ENCODE data around the gene TMCC3.
"Not testable (repeated sequence)": the region's sequence is repeated elsewhere in the genome, so short reads cannot be mapped to it uniquely, and the experiment has no call there.

TMCC3 gene

DNA sequence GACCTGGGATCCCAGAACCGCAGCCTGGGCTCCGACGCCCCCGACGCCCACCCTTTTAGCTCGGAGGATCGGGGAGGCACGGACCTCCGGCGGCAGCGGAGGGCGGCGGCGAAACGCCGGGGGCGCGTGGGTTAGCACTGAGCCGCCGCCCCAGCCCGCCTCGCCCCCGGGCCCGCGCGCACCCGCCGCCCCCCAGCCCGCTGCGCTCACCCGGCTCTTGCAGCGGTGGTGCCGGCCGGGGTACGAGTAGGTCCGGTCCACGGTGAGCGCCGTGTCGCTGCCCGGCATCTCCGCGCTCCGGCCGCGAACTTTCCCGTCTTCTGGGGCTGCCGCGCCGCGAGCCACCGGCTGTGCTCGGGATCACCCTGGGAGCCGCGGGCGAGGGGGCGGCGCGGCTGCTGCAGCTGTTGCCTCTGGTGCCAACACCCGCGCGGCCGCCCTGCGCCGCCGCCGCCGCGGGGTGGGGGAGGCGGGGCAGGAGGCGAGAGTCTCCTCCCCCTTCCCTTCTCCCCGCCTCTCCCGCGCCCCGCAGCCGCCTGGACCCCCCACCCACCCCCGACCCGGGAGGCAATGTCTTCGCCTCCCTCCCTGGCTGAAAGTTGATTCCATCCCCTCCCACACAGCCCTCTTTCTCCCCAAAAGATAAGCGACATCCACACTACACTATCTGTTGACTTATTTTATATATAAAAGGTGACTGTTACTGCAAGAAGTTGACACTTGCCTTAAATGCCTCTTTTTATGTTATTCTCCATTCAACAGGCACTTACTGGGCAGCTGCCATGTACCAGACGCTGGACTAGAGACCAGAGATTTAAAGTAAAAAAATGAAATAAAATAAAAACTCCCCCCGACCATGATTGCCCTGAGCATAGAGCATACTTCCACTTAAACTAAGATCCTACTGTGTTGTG, at the start of gene TMCC3:
Gene TMCC3, minus strand, starts transcription at position 415 of the 914 bp plus-strand sequence. Its CDS starts 127 bp downstream, at position 288.
- DNase-seq (ENCODE audit: low read depth): no peak

DNA sequence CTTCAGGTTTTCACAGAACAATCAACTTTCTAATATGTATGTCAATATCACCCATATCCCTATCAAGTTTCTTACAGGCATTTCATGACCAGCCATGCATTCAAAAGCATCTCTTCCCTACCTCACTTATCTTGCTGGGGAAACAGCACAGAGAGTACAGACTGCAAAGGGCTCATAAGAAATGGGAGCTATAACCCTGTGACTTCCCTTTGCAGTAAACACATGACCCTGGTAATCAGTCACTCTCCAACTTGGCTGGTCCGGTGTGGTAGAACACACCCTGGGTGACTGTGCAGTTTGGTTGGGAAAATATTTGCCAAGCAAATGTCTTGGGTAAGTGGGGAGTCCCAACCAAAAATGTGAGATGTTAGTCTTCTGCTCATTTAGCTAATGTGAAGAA, 49.4 kb upstream of the TMCC3 start:
- DNase-seq (ENCODE audit: low read depth): no peak

DNA sequence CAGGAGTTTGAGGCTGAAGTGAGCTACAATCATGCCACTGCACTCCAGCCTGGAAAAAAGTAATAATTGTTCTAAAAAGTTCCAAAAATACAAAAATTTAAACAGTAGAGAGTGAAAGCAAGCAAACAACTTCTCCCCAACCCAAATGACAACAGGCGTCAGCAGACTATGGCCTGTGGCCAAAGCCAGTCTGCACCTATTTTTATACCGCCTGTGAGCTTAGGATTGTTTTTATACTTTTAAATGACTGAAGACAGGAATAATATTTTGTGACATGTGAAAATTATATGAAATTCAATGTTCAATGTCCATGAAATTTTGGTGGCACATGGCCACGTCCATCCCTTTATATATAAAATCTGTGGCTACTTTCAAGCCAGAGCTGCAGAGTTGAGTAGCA, 48.2 kb upstream of the TMCC3 start:
- DNase-seq (ENCODE audit: low read depth): no peak

- DNase-seq (ENCODE audit: low read depth): no peak
Observed at GRCh38 chr12:94697631-94698030, 47.3 kb upstream of the TMCC3 start.

GRCh38 chr12:94694732-94695131, 44.4 kb upstream of the TMCC3 start:
- DNase-seq (ENCODE audit: low read depth): no peak

DNA sequence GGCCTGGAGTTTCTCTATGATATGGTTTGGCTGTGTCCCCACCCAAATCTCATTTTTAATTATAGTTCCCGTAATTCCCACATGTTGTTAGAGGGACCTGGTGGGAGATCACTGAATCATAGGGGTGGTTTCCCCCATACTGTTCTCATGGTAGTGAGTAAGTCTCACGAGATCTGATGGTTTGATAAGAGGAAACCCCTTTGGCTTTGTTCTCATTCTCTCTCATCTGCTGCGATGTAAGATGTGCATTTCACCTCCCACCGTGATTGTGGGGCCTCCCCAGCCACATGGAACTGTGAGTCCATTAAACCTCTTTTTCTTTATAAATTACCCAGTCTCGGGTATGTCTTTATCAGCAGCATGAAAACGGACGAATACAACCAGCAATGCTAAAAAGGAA, 42.5 kb upstream of the TMCC3 start:
- not testable (repeated sequence) for DNase-seq (ENCODE audit: low read depth)

GRCh38 chr12:94690198-94690771, 39.9 kb upstream of the TMCC3 start:
- no peak for DNase-seq (ENCODE audit: low read depth)

GRCh38 chr12:94689646-94690036, 39.3 kb upstream of the TMCC3 start:
- no peak for DNase-seq (ENCODE audit: low read depth)

- peak; percentile 30 for DNase-seq (ENCODE audit: low read depth)
Observed at GRCh38 chr12:94689002-94689645, 38.8 kb upstream of the TMCC3 start.

- DNase-seq (ENCODE audit: low read depth): no peak
Observed at GRCh38 chr12:94687891-94688290, 37.5 kb upstream of the TMCC3 start.

GRCh38 chr12:94686834-94687628, 36.7 kb upstream of the TMCC3 start:
- no peak for DNase-seq (ENCODE audit: low read depth)

DNA sequence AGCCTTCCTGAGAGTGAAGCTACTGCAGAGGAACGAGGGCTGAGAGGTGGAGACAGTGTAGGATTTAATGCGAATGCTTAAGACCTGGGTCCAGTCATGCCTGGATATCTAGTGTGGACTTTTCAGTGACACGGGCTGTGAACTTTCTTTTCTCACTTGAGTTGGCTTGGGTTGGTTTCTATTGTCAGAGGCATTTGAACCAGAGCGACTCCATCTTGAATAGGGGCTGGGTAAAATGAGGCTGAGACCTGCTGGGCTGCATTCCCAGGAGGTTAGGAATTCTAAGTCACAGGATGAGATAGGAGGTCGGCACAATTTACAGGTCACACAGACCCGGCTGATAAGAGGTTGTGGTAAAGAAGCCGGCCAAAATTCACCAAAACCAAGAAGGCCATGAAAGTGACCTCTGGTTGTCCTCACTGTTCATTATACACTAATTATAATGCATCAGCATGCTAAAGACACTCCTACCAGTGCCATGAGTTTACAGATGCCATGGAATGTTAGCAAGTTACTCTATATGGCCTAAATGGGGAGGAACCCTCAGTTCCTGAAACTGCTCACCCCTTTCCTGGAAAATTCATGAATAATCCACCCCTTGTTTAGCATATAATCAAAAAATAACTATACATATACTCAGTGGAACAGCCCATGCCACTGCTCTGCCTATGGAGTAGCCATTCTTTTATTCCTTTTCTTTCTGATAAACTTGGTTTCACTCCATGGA, 34.2 kb upstream of the TMCC3 start:
- DNase-seq (ENCODE audit: low read depth): no peak

DNA sequence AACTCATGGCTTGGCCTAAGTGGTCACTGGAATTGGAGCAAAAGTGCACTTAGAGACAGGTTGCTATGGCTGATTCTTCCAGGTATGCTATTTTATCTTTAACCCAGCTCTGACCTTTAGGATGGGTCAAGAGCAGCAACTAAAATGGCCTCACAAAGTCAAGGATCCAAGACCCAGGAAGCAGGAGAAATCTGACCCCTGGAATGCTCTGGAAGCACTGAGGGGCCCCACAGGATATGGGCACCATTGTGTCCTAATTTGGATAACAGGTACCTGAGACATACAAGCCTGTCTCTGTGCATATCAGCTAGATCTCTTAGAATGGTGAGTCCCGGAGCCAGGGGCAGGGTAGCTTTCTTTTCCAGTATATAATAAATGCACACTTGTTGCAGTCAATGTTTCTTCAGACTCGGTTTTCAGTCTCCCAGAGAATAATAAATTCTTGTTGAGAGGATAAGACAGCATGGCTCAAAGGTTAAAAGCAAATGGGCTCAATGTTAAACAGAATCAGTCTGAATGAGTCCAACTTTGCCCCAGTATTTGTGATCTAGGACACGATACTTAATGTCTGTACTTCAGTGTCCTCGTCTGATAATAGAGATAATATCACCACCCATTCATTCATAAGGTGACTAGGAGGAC, 29.3 kb upstream of the TMCC3 start:
- DNase-seq (ENCODE audit: low read depth): no peak

DNA sequence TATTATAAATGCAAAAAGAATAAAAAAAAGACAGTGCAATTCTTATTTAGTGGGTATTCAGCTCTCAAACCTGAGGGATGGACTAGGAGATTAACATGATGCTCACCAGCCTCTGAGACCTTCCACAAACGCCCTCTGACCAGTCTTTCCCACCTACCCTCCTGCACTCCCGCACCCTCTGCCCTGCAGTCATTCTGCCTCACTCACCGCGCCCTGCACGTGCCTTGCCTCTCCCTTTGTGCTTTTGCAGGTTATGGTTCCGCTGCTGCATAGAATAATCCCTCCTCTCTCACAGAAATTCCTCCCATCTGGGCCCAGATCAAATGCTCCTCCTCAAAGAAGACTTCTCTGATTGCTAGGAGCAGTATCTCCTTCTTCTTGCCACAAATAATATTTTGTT, 28.5 kb upstream of the TMCC3 start:
- DNase-seq (ENCODE audit: low read depth): no peak

DNA sequence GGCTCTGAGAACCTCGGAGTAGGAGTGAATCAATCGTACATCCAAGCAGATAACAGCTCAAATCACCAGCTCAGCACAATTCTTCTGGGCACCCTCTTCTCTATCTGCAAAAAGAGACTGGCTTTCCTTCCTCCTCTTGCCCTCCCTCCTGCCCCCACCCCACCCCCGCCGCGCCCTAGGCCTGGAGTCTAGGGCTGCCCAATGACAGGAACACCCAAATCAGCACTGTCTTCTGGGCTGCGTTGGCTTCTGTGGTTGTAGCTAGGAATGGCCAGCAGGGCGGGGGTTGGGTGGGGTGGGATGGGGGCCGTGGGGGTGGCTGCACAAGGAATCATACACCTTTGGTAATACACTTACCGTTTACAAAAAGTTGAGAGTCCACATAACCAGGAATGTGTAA, 28.0 kb upstream of the TMCC3 start:
- no peak for DNase-seq (ENCODE audit: low read depth)

GRCh38 chr12:94677778-94678177, 27.4 kb upstream of the TMCC3 start:
- no peak for DNase-seq (ENCODE audit: low read depth)

DNA sequence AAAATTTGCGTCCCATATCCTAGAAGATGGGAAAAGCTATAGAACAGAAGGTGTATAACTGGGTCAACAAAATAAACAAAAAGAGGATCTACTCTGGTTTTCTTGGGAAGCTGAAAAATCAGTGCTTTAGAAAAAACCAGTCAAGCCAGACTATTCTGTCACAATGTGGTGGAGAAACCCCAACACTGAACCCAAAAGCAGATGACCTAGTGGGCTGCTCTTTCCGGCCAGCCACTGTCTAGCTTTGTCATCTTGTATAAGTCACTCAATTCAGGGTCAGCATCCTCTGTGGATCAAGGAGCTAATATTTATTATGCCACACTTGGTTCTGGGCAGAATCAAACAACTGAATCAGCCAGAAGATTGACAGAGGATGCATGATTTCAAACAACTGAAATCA, 26.6 kb upstream of the TMCC3 start:
- no peak for DNase-seq (ENCODE audit: low read depth)

GRCh38 chr12:94676031-94676641, 25.8 kb upstream of the TMCC3 start:
- no peak for DNase-seq (ENCODE audit: low read depth)

GRCh38 chr12:94674835-94675234, 24.5 kb upstream of the TMCC3 start:
- no peak for DNase-seq (ENCODE audit: low read depth)

GRCh38 chr12:94674051-94674451, 23.7 kb upstream of the TMCC3 start:
- DNase-seq (ENCODE audit: low read depth): no peak

DNA sequence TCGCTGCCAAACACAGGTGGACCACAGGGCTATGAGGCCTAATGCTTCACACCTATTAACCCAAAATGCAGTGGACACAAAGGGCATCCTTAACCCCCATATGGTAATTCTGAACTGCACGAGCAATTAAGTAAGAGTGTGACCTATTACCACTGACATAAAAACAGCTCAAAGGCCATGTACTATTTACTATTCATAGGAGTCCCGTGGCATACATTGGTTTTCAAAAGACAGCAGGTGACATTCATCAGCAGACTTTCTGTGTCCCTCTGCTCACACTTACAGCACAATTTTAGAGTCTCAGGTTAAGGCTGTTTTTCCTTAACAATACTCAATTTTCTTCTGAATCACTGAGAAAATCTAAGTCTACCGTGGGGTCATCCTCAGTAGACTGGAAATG, 23.1 kb upstream of the TMCC3 start:
- no peak for DNase-seq (ENCODE audit: low read depth)

All from HS-5 (cell line).